HUES48 (cell line): ENCODE data around the gene TMEM255B.
A peak's percentile ranks its signal among the peaks of the same experiment; 100 is the strongest.
"Not testable (repeated sequence)": the region's sequence is repeated elsewhere in the genome, so short reads cannot be mapped to it uniquely, and the experiment has no call there.

ENCODE experiments used
- H3K27ac ChIP-seq: one replicate; pipeline ENCODE4 v1.7.0; 2013; ENCODE audit warnings: low read depth, low read length, inconsistent platforms
- H3K27me3 ChIP-seq: 2 replicates; pipeline ENCODE4 v1.6.1; 2013; ENCODE audit warnings: mild to moderate bottlenecking, low read length; ENCODE audit not compliant: control insufficient read depth, insufficient read depth
- H3K36me3 ChIP-seq: 2 replicates; pipeline ENCODE4 v1.6.1; 2013; ENCODE audit warnings: low read length; ENCODE audit not compliant: control insufficient read depth, insufficient read depth
- H3K4me1 ChIP-seq: 2 replicates; pipeline ENCODE4 v1.6.1; 2013; ENCODE audit warnings: mild to moderate bottlenecking, low read length; ENCODE audit not compliant: control insufficient read depth, insufficient read depth
- H3K4me3 ChIP-seq: 2 replicates; pipeline ENCODE4 v1.5.1; 2013; ENCODE audit warnings: mild to moderate bottlenecking, low read depth, low read length
- H3K9ac ChIP-seq: 2 replicates; pipeline ENCODE4 v1.6.1; 2013; ENCODE audit warnings: mild to moderate bottlenecking, low read depth, low read length, moderate library complexity
- H3K9me3 ChIP-seq: 2 replicates; pipeline ENCODE4 v1.6.1; 2013; ENCODE audit warnings: low read length; ENCODE audit not compliant: control insufficient read depth, insufficient read depth

TMEM255B gene

GRCh38 chr13:113750554-113751399 lies 8.2 kb upstream of the TMEM255B start:
- no peak overlapping the region for H3K9ac ChIP-seq

GRCh38 chr13:113751491-113751890 lies 7.5 kb upstream of the TMEM255B start:
- no peak overlapping the region for H3K9ac ChIP-seq
- no peaks in the 10 kb centered on the region for H3K27me3 ChIP-seq
- H3K9me3 ChIP-seq, result peaks cover 8% of the 10 kb centered on the region; the same call in 1 of the 2 replicates
- H3K27ac ChIP-seq, result no peak overlapping the region
- no peaks in the 10 kb centered on the region for H3K36me3 ChIP-seq
- no peak overlapping the region for H3K4me3 ChIP-seq
- H3K4me1 ChIP-seq, result no peaks in the 10 kb centered on the region

More at GRCh38 chr13:113750554-113751399, 8.2 kb upstream of the TMEM255B start:
- Histone ChIP-seq H3K4me3 (no peak overlapping the region), H3K27ac (no peak overlapping the region), H3K4me1 (no peaks in the 10 kb centered on the region), H3K27me3 (no peaks in the 10 kb centered on the region), H3K9me3 (peaks cover 8% of the 10 kb centered on the region; the same call in 1 of the 2 replicates), H3K36me3 (no peaks in the 10 kb centered on the region)

- not testable (repeated sequence) for H3K27me3 ChIP-seq, H3K4me3 ChIP-seq, H3K9ac ChIP-seq
Measured at GRCh38 chr13:113752211-113752986, 6.6 kb upstream of the TMEM255B start.

GRCh38 chr13:113753171-113753570 lies 5.9 kb upstream of the TMEM255B start:
- Histone ChIP-seq H3K9ac (no peak overlapping the region), H3K4me3 (no peak overlapping the region), H3K4me1 (no peaks in the 10 kb centered on the region), H3K27ac (no peak overlapping the region), H3K9me3 (peaks cover 8% of the 10 kb centered on the region; the same call in 1 of the 2 replicates), H3K36me3 (no peaks in the 10 kb centered on the region), H3K27me3 (peaks cover 11% of the 10 kb centered on the region)

More at GRCh38 chr13:113752211-113752986, 6.6 kb upstream of the TMEM255B start:
- H3K36me3 ChIP-seq, H3K4me1 ChIP-seq, H3K9me3 ChIP-seq, H3K27ac ChIP-seq: not testable (repeated sequence)

GRCh38 chr13:113754242-113754641 lies 4.8 kb upstream of the TMEM255B start:
- H3K36me3 ChIP-seq, result no peaks in the 10 kb centered on the region
- 0 out of 2 replicates have a peak, but pooled peaks cover 4% of the 10 kb centered on the region for H3K4me1 ChIP-seq
- H3K27ac ChIP-seq, result no peak overlapping the region
- H3K27me3 ChIP-seq, result peaks cover 17% of the 10 kb centered on the region
- no peak overlapping the region for H3K4me3 ChIP-seq
- peaks cover 8% of the 10 kb centered on the region; the same call in 1 of the 2 replicates for H3K9me3 ChIP-seq
- no peak overlapping the region for H3K9ac ChIP-seq

- H3K9me3 ChIP-seq, result peaks cover 8% of the 10 kb centered on the region; the same call in 1 of the 2 replicates
- no peak overlapping the region for H3K9ac ChIP-seq
- H3K27ac ChIP-seq, result no peak overlapping the region
- H3K27me3 ChIP-seq, result peaks cover 21% of the 10 kb centered on the region
- H3K4me3 ChIP-seq, result no peak overlapping the region
- no peaks in the 10 kb centered on the region for H3K36me3 ChIP-seq
- H3K4me1 ChIP-seq, result 0 out of 2 replicates have a peak, but pooled peaks cover 4% of the 10 kb centered on the region
Measured at GRCh38 chr13:113754691-113755090, 4.3 kb upstream of the TMEM255B start.

- Histone ChIP-seq H3K9ac (no peak overlapping the region), H3K4me3 (no peak overlapping the region), H3K4me1 (0 out of 2 replicates have a peak, but pooled peaks cover 6% of the 10 kb centered on the region), H3K36me3 (no peaks in the 10 kb centered on the region), H3K27ac (no peak overlapping the region), H3K9me3 (no peaks in the 10 kb centered on the region), H3K27me3 (peaks cover 40% of the 10 kb centered on the region)
Measured at GRCh38 chr13:113756441-113757097, 2.5 kb upstream of the TMEM255B start.

GRCh38 chr13:113759525-113760137 lies 605 bp downstream of the TMEM255B start:
- Histone ChIP-seq H3K36me3 (no peaks in the 10 kb centered on the region), H3K27ac (no peak overlapping the region), H3K4me1 (0 out of 2 replicates have a peak, but pooled peaks cover 6% of the 10 kb centered on the region), H3K9me3 (no peaks in the 10 kb centered on the region), H3K27me3 (peaks cover 43% of the 10 kb centered on the region), H3K9ac (no peak overlapping the region), H3K4me3 (peak overlapping the region; percentile 73)

- no peaks in the 10 kb centered on the region for H3K9me3 ChIP-seq
- H3K4me3 ChIP-seq, result no peak overlapping the region
- H3K36me3 ChIP-seq, result no peaks in the 10 kb centered on the region
- H3K27me3 ChIP-seq, result peaks cover 43% of the 10 kb centered on the region
- peaks cover 13% of the 10 kb centered on the region; the same call in 1 of the 2 replicates for H3K4me1 ChIP-seq
- H3K9ac ChIP-seq, result no peak overlapping the region
- no peak overlapping the region for H3K27ac ChIP-seq
Measured at GRCh38 chr13:113761136-113761535, 2.1 kb downstream of the TMEM255B start.

- Histone ChIP-seq H3K9me3 (no peaks in the 10 kb centered on the region), H3K36me3 (no peaks in the 10 kb centered on the region), H3K27ac (no peak overlapping the region), H3K27me3 (peaks cover 43% of the 10 kb centered on the region), H3K9ac (no peak overlapping the region), H3K4me1 (peaks cover 13% of the 10 kb centered on the region; the same call in 1 of the 2 replicates), H3K4me3 (no peak overlapping the region)
Measured at GRCh38 chr13:113762075-113762474, 3.0 kb downstream of the TMEM255B start.
